ENCODE data around the gene LRRC49.

DNA sequence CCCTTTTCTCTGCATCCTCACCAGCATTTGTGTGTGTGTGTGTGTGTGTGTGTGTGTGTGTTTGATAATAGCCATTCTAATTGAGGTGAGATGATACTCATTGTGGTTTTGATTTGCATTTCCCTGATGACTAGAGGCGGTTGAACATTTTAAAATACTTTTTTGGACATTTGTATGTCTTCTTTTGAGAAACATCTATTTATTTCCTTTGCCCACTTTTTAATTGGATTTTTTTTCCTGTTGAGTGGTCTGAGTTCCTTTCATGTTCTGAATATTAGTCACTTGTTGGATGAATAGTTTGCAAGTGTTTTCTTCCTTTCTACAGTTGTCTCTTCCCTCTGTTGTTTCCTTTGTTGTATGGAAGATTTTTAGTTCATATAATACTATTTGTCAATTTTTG, 168.4 kb downstream of the LRRC49 start:
- TF ChIP-seq CTCF (conservative IDR thresholded peaks at IDR 0.05; ENCODE audit: low read depth, low read length) = no peak
- TF ChIP-seq EZH2 (IDR thresholded peaks at IDR 0.05; ENCODE audit: borderline replicate concordance, low read depth, low read length, poor library complexity, severe bottlenecking) = no peak
